Stimulated activated CD8-positive, alpha-beta memory T cell treated with anti-CD3 and anti-CD28 coated beads, Interleukin-7, amount 100 ng/mL, for 48 hours (primary cell): ENCODE results near the gene RTN4R.
"Not testable (repeated sequence)": the region's sequence is repeated elsewhere in the genome, so short reads cannot be mapped to it uniquely, and the experiment has no call there.

Experiments used
- DNase-seq, 2 donors: peaks; one replicate each; pipeline ENCODE4 v3.0.0-alpha.2; 2020; ENCODE audit warnings: low read depth in 1 of 2; ENCODE audit errors: extremely low read depth in 1 of 2

Gene RTN4R

DNA sequence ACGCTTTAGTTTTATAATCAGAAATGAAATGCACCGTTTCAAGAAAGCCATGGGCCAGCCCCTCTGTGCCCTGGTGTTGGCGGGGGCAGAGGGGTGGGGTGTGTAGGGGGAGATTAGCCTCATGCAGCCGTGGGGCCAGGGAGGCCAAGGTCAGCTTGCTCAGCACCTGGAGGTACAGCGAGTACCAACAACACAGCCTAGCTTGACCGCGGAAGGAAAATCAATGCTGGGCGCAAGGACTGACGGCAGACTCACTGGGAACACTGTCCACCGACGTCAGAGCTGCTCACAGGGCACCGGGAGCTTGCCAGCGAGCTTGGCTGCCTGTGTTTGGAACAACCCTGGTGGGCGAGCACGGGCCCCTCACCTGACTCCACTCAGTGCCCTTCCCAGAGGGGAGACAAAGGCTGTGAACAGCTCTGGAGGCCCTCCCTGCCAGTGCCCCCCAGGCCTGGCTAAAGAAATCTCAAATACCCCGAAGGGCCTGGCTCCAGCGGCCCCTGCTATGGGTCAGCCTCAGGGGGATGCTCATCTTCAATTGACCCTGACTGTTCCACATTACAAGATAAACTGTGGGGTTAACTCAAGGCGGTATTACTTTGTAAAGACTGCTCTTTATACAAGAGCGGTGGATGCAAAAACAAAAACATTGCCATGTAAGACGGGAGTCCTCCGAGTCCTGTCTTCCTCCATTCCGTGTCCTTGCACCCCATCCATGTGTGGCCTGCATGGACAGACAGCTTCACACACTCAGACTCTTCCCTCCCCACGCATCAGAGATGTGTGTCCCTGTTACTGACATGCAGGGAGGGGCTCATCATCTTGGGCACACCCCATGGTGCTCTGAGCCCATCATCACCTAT, 21.3 kb upstream of the RTN4R start:
- not testable (repeated sequence) for DNase-seq

DNA sequence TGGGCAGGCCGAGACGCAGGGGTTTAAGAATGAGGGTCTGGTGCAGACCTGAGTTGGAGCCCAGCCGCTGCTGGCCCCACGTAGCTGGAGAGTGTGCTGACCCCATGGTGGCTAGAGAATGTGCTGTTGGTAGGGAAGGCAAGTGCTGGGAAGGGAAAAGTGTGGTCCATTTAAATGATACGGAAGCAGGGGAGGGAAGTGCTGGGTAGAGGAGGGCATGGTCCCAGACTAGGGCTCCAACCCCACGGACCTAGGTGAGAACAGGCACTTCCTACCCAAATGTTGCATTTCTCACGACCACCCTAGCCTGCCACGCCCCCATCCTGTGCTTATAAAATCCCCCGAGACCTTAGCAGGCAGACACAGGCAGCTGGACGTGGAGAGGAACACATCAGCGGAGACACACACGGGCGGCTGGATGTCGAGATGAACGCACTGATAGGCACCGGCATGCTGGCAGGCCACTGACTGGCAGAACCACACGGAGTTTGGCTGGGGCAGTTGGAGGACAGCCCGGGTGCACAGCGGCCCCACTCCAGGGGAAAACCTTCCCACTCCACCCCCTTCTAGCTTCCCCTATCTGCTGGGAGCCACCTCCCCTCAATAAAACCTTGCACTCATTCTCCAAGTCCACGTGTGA, 18.8 kb upstream of the RTN4R start:
- DNase-seq = not testable (repeated sequence)

DNA sequence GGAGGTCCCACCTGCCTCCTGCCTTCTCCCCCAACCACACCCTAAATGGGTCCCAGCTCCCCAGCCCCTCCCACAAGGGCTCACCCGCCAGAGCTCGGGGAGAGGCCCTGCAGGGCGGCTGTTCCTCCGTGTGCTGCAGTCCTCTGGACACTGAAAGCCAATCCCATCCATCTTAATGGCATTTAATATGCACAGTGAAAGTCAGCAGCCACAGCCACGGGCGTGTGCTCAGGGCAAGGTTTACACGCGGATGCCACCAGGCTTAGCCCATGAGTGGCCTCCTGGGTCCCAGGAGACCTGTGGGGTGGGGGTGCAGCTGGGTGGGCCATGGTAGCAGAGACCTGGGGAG, 18.2 kb upstream of the RTN4R start:
- not testable (repeated sequence) for DNase-seq

DNA sequence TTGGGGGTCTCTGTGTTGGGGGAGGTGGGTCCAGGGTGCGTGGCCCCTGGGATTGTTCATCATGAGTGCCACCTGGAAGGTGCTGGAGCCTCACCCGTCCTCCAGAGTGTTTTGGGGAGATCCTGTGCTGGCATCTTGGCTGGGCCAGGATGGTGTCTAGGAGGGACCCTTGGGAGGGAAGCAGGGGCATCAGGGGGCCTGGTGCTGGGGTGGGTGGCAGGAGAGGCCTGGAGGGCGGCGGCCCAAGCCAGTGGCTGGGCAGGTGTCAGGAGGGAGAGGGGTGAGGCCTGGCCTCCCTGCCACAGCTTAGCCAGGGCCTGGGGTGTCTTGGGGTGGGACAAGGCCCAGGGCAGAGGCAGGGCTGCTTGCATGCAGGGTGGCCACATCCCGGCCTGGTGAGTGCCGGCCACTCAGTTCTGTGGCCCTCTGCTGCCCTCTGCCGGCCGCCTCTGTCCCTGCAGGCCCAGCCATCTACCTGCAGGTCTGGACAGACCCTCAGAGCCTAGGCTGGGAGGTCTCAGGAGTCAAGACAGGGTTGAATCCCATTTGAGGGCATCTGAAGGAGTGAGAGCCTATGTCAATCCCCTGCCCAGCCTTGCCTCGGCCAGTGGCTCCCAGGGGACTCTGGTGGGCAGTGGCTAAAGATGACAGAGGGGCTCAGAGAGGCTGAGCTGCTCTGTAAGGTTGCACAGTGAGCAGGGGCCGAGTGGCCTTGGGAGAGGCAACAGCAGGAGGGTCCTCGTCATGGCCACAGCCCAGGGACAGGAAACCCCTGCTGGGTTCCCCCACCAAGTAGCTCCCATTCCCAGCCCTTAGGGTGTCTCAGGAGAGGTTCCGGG, 17.6 kb upstream of the RTN4R start:
- DNase-seq = peak in 1 of 2 donors; percentile 63

DNA sequence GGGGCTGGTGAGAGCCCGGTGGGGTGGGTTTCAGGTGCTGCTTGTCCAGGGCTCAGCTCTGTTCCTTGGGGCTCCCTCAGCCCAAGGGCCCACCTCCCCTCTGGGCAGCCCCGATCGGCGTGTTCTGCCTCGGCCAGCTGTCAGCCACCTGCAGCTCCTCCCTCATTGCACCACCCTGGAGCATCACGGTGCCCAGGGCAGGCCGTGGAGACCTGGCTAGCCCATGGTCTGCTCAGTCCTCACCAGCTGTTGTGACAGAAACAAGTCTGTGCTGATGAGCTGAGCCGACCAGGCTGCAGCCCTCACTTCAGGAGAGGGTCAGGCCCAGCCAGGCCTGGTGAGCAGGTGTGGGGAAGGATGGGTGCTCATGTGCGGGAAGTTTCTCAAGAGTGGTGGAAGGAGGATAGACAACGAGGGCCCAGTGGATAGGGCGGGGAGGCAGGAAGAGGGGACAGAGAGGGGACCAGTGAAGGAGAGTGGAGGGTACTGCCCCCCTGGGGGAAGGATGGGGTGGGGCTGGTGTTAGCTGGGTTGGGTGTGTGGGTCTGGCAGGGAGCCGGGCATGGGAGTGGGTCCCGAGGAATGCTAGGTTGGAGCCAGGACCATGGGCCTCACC, 16.5 kb upstream of the RTN4R start:
- no peak for DNase-seq

DNA sequence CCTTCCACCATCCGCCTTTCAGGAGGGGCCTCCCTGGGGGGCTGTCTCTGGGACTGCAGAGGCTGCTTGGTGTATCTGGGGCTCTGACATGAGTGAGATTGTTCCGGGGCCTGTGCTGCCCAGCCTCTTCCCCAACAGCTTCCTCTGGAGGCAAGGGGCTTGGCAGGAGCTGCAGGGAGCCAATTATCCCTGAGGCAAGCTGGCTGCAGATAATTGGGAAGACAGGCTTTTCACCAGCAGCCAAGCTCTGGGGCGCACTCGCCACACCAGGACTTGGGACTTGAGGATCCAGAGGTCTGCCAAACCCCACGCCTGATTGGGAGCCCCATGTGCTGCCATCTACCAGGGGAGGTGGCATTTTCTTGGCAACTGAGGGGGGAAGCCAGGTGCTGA, 15.6 kb upstream of the RTN4R start:
- no peak for DNase-seq

DNA sequence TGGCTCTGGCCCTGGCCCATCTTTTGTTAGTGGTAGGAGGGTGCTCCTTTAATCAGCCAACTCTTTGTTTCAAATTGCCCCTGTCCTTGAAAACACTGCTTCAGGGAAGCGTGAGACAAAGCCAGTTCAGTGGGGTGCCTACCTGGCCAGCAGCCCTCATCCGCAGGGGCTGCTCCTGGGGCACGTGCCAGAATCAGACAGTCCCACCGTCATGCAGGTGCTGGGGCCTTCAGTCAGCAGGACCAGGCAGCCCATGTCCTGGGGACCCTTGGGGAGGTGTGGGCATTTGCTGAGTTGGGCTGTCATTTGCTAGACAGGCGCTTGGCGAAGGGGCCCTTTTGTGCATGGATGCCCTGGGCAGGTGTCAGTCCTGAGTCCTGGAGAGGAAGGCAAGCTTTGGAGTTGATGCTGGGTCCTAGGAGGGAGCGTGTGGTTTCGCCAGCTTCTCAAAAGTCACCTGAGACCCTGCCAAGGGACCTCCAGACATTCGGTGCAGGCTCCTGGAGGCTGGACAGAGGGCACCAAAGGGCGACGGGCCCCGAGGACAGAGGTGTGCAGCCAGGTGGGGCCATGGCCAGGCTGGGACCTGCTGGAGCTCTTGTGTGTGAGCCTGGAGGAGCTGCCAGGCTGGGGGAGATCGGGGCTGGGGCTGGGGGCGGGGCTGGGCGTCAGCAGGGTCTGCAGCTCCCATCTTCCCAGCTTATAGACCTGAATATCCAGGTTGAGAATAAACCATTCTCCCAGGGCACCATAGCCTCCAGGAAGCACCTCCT, 15.0 kb upstream of the RTN4R start:
- no peak for DNase-seq

DNA sequence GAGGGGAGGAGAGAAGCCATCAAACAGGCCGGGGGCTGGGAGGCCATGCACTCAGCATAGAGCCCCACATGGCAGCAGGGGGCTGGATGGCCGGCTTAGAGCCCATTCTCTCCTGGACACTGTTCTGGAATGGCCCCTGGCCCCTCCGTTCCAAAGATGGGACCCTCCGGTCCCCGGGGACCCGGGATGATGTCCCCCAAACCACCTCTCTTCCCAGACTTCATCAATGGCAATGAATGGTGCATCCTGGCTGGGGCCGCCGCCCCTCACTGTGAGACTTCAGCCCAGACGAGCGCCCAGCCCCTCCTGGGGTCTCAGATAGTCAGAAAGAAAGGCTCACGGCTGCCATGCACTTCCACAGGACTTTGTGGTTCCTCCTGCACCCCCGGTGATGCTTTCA, 13.8 kb upstream of the RTN4R start:
- no peak for DNase-seq

DNA sequence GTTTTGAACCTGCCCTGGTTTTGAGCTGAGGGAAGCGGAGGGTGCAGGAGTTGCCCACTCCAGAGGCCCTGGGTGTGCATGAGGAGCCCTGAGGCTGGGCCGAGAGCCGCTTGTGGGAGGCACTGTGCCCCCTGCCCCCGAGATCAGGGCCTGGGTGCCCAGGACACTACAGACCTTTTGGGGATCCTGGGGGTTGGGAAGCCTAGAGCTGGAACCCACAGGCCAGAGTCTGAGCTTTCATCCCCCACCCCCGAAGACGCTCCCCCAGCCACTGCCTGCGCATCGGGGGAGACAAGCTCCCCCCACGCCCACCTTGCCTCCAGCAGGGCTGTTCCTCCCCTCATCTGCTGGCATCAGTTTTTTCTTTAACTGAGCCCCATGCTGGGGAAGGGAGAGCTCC, 13.4 kb upstream of the RTN4R start:
- not testable (repeated sequence) for DNase-seq

DNA sequence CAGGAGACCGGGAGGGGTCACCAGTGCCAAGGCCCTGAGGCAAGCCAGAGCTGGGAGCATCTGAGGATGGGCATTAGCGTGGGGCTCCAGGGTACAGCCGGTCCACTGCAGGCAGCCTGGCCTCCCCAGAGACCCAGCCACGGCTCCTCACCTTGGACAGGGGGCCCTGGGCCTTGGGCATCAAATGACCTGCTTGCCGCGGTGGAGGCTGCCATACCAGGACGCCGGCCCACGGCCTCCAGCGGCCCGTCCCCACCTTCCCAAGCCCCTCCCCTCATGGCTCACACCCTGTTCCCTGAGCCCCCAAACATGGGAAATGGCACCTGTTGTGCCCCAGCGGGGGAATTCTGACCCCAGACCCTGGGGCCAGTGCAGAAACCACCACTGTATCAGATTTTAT, 12.7 kb upstream of the RTN4R start:
- no peak for DNase-seq

DNA sequence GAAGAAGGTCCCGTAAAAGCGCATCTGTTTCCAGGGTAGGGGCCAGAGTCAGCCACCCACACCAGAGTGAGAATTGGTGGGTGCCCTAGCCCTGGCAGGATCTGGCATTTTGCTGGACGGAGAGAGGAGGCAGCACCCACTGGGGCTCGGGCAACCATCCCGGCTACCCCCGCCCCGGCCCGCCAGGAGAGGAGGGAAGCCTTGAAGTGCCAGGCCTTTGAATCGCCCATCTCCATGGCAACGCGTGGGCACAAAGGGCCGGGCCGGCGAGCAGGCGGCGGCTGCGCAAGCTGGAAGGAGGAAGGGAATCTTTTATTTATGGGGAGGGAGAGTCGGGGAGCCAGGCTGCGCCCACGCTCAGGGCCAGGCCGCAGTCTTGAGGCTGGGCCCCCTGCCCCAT, 12.0 kb upstream of the RTN4R start:
- not testable (repeated sequence) for DNase-seq

DNA sequence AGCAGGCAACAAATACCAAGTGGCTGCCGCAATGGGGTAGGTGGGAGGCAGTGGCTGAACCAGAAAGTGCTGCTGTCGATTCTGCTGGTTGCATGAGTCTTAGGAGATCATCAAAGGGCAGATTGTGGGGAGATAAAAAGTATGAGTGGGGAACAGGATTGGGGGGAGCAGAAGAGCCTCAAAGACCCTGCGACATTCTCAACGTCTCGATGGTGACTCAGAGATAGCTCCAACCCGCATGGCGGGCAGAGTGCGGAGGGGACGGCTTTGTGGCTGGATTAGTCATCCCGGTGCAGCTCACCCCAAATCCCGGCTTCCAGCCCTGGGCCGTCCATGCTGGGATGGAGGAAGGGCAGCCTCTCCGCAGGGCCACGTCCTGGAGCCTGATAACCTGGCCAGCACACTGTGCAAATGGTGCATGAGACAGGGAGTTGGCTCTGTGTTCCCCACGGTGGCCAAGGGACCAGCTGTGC, 11.6 kb upstream of the RTN4R start:
- DNase-seq = peak in 1 of 2 donors; percentile 14

DNA sequence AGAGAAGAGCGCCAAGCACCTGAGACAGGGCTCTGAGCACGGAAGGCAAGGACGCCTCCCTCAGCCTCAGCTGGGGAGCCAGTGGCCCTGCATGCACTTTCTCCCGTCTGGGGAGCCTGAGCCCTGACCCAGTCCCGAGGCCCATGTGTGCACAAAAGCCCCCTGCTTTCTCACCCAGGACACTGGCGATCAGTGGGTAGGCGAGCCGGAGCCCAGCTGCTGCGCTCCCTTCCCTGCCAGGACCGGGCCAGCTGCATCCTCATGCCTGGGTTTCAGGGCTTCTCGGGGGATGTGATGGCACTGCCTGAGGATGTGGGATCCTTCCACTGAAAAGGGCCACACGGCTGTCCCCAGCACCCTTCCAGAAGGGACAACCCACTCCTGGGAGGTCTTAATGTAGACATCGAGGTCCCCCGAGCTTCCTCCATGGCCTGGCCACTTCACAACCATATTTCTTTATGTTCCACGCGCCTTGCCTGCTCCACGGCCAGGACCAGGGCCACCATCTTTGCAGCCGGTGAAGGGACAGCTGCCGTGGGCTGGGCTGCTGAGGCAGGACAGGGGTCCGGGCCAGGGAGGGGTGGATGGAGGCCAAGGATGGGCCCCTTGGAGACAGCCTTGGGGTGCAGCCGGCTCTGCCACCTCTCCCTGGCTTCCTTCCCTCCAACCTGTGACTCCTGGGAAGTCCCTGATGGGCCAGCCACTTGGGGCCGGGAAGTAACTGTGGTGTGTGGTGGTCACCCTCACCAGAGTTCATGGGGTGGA, 10.8 kb upstream of the RTN4R start:
- DNase-seq = not testable (repeated sequence)

DNA sequence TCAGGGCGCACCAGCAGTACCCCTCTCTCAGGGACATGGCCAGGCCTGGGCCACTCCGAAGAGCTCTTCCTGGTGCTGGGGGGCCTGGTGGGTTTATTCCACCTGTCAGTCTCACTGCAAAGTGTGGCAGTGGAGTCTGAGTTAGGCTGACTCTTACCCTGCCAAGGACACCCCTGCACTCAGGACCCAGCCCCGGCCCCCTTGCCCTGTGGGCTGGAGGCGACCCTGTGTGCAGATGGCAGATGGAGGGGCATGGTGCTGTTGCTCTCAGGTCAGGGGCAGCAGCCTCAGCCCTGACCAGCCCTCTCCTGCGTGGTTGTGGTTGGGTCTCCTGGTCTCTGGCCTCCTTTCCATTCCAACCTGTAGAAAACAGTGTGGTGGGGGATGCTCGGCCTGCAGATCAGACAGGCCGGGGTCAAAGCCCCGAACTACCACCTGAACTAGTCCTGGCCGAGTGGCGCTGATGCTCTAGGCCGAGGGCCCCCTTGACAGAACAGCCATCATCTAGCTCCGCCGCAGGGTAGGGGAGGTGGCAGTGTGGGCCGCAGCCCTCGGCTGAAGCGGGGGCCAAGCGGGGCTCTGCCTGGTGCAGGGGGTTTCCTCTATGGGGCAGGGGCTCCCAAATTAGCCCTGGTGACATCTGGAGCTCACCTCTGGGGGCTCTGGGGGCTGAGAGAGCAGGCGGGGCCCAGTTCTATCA, 10.0 kb upstream of the RTN4R start:
- DNase-seq = not testable (repeated sequence)

DNA sequence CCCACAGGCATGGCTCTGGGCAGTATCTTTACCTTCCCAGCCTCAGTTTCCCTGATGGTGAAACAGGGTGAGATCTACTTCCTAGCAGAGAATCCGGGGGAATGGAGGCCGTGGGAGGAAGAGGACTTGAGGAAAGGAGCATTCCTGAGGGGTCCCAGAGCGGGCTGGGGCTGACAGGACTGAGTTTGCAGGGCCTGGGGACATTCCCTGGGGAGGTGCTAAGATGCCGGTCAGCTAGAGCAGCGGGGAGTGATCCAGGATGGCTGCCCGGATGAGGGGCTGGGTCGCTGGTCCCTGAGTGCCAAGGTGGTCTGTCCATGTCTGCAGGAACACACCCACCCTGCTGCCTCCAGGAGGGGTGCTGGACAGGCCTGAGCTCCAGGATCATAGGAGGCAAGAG, 8.3 kb upstream of the RTN4R start:
- no peak for DNase-seq

DNA sequence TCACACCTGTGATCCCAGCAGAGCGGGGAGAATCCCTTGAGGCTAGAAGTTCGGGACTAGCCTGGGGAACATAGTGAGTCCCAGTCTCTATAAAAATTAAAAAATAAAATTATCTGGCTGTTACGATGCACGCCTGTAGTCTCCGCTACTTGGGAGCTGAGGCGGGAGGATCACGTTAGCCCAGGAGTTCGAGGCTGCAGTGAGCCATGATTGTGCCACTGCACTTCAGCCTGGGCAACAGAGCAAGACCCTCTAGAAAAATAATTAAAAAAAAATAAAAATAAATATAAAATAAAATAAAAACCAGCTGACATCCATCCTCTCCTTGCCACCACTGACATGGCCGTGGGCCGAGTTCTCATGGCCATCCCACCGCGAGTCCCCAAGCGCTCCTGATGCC, 7.7 kb upstream of the RTN4R start:
- DNase-seq = no peak

DNA sequence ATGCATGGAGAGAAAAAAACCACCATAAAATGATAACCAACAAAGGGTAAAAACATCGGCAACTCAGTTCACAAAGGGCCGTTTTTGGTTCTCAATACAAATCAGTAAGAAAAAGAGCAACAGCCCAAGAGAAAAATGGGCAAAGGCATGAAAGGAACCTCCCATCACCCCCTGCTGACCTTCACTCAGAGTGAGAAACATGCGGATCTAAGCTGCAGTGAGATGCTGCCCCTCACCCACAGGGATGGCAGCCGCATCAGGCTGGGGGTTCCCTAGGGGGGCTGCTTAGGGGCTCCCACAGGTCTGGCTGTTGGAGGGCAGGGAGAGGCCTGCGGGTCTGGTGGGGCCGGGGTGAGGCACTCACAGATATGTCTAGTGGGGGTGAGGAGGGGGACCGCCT, 7.2 kb upstream of the RTN4R start:
- DNase-seq = not testable (repeated sequence)

DNA sequence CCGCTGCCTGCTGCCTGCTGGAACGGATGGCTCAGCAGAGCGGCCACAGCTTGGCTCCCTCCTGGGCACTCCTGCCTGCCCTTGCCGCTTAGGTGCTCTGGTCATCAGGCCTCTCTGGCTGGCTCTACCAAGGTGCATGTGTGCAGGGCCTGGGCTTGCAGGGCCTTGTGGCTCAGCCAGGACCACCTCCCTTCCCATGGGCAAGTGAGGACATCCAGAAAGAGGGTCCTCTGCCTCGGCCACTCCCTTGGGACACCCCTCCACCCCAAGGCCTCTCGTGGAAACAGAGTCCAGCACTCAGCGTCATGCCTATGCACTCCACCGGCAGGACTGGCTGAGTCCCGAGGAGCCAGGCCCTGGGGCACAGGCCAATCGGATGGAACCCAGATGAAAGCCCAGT, 6.3 kb upstream of the RTN4R start:
- not testable (repeated sequence) for DNase-seq

DNA sequence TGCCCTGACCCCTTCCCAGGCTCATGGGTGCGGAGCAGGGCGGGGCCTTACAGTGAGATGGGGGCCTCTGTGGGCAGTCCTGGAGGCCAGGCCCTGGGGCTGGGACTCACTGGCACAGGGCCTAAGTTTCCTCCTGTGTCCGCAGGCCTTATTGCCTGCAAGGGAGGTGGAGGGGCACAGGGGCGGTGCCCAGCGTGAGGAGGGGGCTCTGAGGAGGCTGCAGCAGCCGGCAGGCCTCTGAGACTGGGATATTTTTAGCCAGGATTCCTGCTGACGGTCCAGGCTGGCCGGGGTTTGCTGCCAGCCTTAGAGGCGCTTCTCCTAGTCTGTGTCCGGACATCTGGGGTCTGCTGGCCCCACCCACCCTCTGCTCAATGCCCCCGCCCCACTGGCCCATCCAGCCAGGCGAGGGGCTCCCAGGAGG, 5.7 kb upstream of the RTN4R start:
- no peak for DNase-seq
